Measurements from ENCODE around the gene ZSCAN18.

DNA sequence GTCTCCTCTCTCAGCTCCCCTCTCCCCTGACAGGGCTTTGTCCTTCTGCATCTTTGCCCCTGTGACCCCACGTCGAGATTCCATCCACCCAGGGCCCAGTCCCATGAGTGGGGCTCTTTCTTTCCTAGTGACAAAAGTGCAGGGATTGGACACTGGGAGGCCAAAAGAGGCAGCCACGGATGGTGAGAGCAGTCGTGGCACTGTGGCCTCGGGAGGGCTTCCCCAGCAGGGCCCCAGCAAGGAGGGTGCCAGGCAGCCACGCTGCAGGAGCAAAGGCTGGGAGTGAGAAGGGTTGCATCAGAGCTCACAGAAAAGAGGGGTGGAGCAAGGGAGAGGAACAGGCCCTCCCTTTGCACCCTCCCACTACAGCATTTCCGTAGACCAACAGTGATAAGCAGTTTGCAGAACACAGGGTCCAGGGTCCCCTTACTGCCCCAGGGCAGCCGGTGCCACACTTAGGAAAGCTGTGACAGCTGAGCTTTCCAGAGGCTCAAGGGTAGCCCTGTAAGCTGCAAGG lies 59.3 kb downstream of the ZSCAN18 start:
- TF ChIP-seq, protein P1, sequence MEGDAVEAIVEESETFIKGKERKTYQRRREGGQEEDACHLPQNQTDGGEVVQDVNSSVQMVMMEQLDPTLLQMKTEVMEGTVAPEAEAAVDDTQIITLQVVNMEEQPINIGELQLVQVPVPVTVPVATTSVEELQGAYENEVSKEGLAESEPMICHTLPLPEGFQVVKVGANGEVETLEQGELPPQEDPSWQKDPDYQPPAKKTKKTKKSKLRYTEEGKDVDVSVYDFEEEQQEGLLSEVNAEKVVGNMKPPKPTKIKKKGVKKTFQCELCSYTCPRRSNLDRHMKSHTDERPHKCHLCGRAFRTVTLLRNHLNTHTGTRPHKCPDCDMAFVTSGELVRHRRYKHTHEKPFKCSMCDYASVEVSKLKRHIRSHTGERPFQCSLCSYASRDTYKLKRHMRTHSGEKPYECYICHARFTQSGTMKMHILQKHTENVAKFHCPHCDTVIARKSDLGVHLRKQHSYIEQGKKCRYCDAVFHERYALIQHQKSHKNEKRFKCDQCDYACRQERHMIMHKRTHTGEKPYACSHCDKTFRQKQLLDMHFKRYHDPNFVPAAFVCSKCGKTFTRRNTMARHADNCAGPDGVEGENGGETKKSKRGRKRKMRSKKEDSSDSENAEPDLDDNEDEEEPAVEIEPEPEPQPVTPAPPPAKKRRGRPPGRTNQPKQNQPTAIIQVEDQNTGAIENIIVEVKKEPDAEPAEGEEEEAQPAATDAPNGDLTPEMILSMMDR (IDR thresholded peaks at IDR 0.05; ENCODE audit: low read length): no peak
- no peak for TF ChIP-seq EZH2 (optimal IDR thresholded peaks at IDR 0.05; ENCODE audit: low read depth, low read length)
- TF ChIP-seq EZH2phosphoT487 (IDR thresholded peaks at IDR 0.05; ENCODE audit: low read length): no peak

Data from MM.1S (cell line).